NCI-H82 treated with DMSO at 0.1 percent for 48 hours (cell line): ENCODE measurements around the gene MYOM3.
"Not testable (repeated sequence)": the region's sequence is repeated elsewhere in the genome, so short reads cannot be mapped to it uniquely, and the experiment has no call there.

Experiments
- DNase-seq: peaks from one replicate; lab custom pipeline; 2025; ENCODE audit not compliant: unreplicated experiment; lab: John Stamatoyannopoulos, UW

MYOM3 gene

DNA sequence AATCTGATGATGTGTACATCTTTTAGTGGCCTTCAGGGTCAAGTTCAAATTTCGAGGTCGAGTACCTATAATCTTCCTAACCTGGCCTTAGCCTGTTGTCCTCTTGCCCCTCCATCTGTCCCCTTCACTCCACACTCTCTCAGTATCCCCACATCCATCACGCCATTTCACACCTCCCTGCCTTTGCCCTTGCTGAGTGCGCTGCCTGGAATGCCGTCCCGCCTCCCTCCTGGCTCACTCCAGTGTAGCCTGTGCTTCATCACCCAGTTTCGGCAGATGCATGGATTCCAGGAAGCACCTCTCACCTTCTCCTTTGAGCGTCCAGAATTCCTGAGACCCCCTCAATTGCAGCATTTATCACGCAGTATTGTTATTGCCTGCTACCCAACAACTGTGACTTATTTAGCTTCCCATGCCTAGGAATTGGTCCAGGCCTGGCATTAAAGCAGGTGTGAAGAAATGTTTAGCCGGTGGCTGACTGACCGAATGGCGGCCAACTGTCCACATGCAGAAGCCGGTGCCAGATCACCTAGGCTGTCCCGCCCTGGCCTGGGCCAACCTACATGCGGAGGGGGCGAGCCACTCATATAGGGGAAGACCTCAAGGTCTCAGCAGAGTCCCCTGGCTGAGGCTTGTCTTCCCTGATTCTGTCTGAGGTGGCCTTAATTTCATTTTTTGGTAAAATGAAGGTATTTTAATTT lies 34.5 kb downstream of the MYOM3 start:
- no peak for DNase-seq

GRCh38 chr1:24075946-24076345 lies 36.0 kb downstream of the MYOM3 start:
- no peak for DNase-seq

GRCh38 chr1:24075590-24075854 lies 36.4 kb downstream of the MYOM3 start:
- DNase-seq, result no peak

GRCh38 chr1:24074817-24075589 lies 36.9 kb downstream of the MYOM3 start:
- DNase-seq, result no peak

DNA sequence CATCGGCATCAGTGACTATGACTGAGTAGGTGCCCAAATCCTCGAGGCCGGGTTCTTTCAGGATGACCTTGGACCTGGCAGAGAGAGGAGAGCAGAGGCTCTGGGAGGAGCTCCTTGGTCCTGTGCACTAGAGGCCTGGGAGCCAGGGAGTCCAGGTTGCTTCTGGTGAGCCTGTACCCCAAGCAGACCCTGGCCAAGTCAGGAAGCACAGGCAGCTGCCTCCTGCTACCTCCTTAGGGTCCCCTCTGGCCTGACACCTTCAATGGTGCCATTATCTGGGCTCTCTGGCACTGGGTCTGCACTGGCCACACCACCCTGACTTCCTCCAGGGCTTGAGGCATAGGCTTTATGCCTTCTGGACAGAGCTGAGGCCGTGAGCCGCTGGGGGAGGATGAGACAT lies 37.7 kb downstream of the MYOM3 start:
- DNase-seq, result no peak

GRCh38 chr1:24071941-24072340 lies 40.0 kb downstream of the MYOM3 start:
- DNase-seq, result no peak

GRCh38 chr1:24070821-24071393 lies 41.0 kb downstream of the MYOM3 start:
- DNase-seq, result peak; percentile 88

DNA sequence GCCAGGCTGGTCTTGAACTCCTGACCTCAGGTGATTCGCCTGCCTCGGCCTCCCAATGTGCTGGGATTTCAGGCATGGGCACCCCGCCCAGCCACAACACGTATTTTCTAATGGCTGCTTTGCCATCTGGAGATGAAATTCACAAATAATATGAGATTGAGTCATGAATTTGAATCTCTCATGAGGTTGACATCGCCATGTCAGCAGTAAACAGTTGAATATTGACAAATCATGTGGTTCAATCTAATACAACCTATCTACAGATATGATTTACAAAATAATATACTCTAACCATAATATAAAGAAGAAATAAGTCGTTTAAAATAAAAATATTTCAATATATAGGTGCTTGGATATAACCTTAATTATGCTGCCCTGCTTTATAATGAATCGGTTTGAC lies 42.1 kb downstream of the MYOM3 start:
- no peak for DNase-seq

DNA sequence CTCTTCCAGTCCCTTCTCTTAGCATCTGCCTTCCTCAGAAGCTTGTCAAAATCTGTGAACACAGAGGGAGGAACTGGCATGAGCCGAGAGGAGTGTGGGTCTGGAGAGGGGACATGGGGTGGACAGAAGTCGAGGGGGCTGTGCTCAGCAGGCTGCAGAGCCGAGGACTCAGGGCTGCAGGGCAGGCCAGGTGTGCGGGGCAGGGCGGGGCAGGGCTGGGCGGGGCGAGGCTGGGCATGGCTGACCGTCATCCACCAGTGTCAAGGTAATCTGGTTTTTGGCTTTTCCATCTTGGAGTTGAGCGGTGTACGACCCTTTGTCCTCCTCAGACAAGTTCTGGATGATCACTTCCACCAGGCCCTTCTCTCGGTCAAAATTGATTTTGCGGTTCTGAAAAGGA lies 44.0 kb downstream of the MYOM3 start:
- no peak for DNase-seq

DNA sequence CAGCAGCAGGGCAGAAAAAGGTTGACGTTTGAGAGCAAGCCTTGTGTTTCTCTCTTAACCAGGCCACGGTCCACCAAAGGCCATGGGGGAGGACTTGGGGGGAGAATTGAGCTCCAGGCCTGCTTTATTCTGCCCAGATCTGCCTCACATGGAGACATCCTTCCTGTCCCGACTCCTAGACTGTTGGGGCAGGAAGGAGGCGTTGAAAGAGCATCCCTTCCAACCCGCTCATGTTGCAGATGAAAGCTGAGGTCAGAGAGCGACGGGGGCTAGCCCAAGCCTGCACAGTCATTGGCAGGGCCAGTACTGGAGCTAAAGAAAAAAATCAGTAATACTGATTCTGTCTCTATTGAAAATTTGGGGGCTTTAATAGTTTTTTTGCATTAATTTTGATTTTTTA lies 46.6 kb downstream of the MYOM3 start:
- DNase-seq, result no peak

GRCh38 chr1:24062221-24062620 lies 49.7 kb downstream of the MYOM3 start:
- DNase-seq, result no peak

- DNase-seq, result no peak
Observed at GRCh38 chr1:24060482-24060881, 51.5 kb downstream of the MYOM3 start.

- no peak for DNase-seq
Observed at GRCh38 chr1:24058671-24059455, 53.1 kb downstream of the MYOM3 start.

DNA sequence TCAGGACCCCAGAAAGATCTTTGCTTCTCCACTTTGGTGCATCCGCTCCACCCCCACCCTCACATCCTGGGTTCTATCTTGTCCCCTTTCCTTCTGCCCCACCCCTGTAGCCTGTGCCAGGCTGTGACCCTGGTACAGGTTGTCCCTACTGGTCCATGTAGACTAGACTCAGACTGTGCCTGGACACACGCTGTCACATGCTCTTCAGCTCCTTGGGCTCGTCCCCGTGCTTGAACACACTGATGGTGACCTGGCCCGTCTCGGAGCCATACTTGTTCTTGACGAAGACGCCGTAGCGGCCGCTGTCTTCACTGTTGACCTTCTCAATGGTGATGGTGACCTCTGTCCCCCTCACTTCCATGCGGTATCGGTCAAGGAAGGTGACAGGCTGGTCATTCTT lies 54.8 kb downstream of the MYOM3 start:
- DNase-seq, result no peak

DNA sequence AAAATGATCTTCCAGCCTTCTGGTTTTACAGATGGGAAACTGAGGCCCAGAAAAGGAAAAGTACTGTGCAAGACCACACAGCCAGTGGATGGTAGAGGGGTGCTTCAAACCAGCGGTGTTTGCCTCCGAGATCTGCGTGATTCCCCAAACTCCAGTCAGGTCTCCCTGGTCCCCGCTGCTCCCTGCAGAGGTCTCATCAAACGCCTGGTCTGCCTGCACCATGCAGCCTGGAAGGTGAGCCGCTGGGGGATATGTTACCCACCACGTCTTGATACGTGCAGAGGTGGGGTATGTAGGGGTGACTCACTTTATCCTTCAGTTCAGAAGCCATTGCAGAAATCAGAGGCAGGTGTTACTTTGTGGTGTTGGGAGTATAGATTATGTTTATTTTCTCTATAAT lies 56.3 kb downstream of the MYOM3 start:
- DNase-seq, result no peak

DNA sequence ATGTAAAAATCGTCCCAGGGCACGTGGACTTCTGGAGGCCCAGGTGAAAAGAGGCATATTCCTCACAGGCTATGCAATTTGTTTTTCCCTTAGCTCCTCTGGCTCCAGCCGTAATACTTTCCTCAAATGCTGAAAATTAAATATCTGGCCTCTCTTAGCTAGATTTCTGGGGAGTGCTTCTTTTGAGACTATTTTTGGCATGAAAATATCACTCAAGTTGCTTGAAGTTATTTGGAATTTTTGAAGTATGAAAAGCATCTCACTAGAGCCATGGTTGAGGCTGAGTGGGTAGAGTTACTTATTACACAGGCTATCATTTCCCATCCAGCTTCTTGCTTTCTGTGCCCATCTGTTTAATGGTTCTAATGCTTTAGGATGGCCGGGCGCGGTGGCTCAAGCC lies 59.7 kb downstream of the MYOM3 start:
- DNase-seq, result no peak

DNA sequence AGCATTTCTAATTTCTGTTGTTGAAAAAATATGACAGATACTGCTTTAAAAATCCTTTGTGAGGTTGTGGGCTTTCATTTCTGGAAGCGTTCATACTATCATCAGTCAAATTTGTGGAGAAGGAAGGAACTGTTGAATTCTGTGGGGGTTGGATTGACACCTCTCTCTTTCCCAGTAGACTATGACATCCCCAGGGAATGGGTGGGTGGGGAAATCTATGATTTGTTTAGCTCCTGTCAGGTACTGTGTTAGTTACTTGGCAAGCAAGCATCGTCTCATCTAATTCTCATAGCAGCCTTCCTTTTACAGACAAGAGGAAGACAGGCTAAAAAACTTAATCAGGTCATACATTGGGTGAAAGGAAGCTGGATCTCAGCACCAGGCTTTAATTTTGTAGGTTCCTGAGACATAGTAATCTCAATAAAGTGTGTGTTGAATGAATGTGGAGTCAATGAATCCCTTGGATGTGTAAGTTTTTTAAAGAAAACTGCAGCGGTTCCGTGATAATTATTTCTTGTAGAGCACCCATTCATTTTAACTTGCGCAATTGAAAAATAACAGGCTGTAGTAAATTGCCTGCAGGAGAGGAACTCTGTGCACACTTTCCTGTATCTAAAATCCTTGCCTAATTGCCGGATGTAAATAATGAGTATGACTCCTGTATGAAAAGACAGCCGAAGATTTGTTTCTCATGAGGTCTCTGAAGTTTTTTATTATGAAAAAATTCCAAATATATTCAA lies 60.6 kb downstream of the MYOM3 start:
- DNase-seq, result no peak

- DNase-seq, result no peak
Observed at GRCh38 chr1:24049733-24050132, 62.2 kb downstream of the MYOM3 start.

- DNase-seq, result not testable (repeated sequence)
Observed at GRCh38 chr1:24048894-24049293, 63.0 kb downstream of the MYOM3 start.

DNA sequence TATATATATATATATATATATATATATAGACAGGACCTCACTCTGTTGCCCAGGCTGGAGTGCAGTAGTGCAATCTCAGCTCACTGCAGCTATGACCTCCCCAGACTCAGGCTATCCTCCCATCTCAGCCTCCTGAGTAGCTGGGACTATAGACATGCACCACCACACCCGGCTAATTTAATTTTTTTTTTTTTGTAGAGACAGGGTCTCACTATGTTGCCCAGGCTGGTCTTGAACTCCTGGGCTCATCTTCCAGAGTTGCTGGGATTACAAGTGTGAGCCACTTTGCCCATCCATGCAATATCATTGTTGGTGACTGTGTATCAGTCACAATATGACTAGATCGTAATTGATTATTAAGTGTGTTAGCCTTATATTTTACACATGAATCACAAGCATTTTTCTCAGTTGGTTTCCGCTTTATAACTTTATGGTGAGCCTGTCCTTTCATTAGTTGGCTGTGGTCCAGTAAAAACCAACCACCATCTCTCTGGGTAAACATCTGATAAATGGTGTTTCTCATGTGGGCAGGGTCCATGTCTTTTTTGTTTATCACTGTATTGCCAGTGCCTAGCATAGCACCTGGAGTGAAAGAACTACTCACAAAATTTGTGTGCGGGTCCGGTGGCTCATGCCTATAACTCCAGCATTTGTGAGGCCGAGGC lies 63.6 kb downstream of the MYOM3 start:
- DNase-seq, result no peak

DNA sequence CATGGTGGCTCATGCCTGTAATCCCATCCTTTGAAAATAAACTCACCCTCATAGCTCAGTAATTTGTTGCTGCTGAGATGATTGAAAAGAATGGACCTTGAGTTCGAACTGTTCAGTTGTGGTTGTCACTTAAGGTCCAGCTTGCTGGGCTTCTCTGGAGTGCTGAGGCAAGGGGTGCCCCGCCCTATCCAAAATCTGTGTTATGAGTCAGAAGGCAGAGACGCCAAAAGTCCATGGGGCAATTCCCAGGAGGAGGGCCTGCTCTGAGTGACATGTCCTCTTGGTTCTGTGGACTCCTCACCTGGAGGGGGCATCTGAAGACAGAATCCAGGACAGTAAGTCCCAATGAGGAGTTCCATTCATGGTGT lies 64.8 kb downstream of the MYOM3 start:
- no peak for DNase-seq
